Measurements from ENCODE around the gene TMEM91. TPM values are rescaled to one million over a fixed set of nuclear protein-coding genes. Genes with fewer than 3 reads are reported as not detected.
"Not testable (repeated sequence)": the region's sequence is repeated elsewhere in the genome, so short reads cannot be mapped to it uniquely, and the experiment has no call there.

Gene TMEM91
- polyA plus RNA-seq, 1 donor from 2014 or later, result 1.8 TPM

DNA sequence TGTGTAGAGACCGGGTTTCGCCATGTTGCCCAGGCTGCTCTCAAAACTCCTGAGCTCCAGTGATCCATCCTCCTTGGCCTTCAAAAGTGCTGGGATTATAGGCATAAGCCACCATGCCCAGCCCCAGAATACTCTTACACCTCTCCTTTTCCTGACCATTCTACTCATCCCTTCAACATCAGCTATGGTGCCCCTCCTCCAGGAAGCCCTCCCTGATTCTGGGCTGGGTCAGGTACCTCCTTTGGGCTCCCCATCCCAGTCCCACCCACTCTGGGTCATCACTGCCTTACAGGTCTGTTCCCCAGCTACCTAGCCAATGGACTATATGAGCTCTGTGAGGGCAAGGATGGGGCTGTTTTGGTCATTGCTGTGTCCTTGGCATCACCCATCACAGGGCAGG is 32.2 kb upstream of the TMEM91 start:
- H3K36me3 Mint-ChIP-seq, result peaks cover 11% of the 10 kb centered on the region
- peak overlapping the region in 1 of 3 donors; percentile 81 for H3K27ac Mint-ChIP-seq
- H3K4me3 Mint-ChIP-seq, result peak overlapping the region in 2 of 4 donors; percentile 60 to 79
- peaks cover 1% of the 10 kb centered on the region for H3K27me3 Mint-ChIP-seq
- H3K4me1 Mint-ChIP-seq, result peaks cover 18 to 30% (median 28%) of the 10 kb centered on the region in 3 donors
- H3K9me3 Mint-ChIP-seq, result no peaks in the 10 kb centered on the region

DNA sequence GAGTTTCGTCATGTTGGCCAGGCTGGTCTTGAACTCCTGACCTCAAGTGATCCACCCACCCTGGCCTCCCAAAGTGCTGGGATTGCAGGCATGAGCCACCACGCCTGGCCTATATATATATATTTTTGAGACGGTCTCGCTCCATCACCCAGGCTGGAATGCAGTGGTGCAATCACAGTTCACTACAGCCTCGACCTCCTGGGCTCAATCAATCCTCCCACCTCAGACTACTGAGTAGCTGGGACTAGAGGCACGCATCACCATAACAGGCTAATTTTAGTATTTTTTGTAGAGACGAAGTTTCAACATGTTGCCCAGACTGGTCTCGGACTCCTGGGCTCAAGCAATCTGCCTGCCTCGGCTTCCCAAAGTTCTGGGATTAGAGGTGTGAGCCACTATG is 29.4 kb upstream of the TMEM91 start:
- H3K4me1 Mint-ChIP-seq, result peaks cover 21 to 38% (median 32%) of the 10 kb centered on the region in 3 donors
- not testable (repeated sequence) for H3K27me3 Mint-ChIP-seq, H3K9me3 Mint-ChIP-seq, H3K36me3 Mint-ChIP-seq
- peak overlapping the region in 1 of 3 donors; percentile 77 for H3K27ac Mint-ChIP-seq
- peak overlapping the region in 2 of 4 donors; percentile 25 to 68 for H3K4me3 Mint-ChIP-seq

GRCh38 chr19:41350735-41351338 is 25.5 kb upstream of the TMEM91 start:
- Mint-ChIP-seq H3K4me3 (peak overlapping the region; percentile 98 to 100 (median 98)), H3K36me3 (peaks cover 7% of the 10 kb centered on the region), H3K27me3 (no peaks in the 10 kb centered on the region), H3K9me3 (peaks cover 0 to 3% (median 0%) of the 10 kb centered on the region in 3 donors), H3K27ac (peak overlapping the region; percentile 91 to 99 (median 97)), H3K4me1 (peaks cover 25 to 32% (median 30%) of the 10 kb centered on the region in 3 donors)

GRCh38 chr19:41351339-41352245 is 24.7 kb upstream of the TMEM91 start:
- Mint-ChIP-seq H3K4me1 (peaks cover 28 to 31% (median 30%) of the 10 kb centered on the region in 3 donors), H3K36me3 (peaks cover 10% of the 10 kb centered on the region), H3K27me3 (no peaks in the 10 kb centered on the region), H3K9me3 (peaks cover 0 to 3% (median 0%) of the 10 kb centered on the region in 3 donors), H3K27ac (peak overlapping the region; percentile 91 to 99 (median 97)), H3K4me3 (peak overlapping the region; percentile 98 to 100 (median 98))

GRCh38 chr19:41352279-41352608 is 24.1 kb upstream of the TMEM91 start:
- H3K4me1 Mint-ChIP-seq, result peaks cover 28 to 33% (median 32%) of the 10 kb centered on the region in 3 donors
- peak overlapping the region; percentile 91 to 99 (median 97) for H3K27ac Mint-ChIP-seq
- peaks cover 0 to 3% (median 0%) of the 10 kb centered on the region in 3 donors for H3K9me3 Mint-ChIP-seq
- H3K4me3 Mint-ChIP-seq, result peak overlapping the region; percentile 98 to 100 (median 98)
- H3K36me3 Mint-ChIP-seq, result peaks cover 10% of the 10 kb centered on the region
- no peaks in the 10 kb centered on the region for H3K27me3 Mint-ChIP-seq

DNA sequence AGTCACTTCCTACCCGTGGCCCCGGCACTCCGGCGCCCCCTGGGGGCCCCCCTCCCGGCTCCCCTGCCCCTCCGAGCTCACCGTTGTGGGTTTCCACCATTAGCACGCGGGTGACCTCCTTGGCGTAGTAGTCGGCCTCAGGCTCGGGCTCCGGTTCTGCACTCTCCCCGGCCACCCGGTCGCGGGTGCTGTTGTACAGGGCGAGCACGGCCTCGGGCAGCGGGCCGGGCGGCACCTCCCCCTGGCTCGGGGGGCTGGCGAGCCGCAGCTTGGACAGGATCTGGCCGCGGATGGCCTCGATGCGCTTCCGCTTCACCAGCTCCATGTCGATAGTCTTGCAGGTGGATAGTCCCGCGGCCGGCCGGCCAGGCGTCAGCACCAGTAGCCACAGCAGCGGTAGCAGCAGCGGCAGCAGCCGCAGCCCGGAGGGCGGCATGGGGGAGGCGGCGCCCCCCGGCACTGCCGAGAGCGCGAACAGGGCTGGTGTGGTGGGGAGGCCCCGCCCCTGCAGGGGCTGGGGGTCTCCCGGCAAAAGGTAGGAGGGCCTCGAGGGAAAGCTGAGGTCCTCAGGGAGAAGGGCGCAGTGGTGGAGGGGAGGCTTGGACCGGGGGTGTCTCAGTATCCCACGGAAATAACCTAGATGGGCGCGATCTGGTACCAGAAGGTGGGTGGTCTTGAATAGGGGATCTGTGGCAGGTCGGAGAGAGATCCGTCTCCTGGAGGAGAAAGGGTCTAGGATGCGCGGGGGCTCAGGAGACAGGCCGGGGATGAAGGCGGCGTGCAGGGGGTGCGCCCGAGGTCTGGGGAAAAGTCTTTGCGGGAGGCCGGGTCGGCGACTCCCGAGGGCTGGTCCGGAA is 23.5 kb upstream of the TMEM91 start:
- Mint-ChIP-seq H3K4me1 (peaks cover 28 to 33% (median 33%) of the 10 kb centered on the region in 3 donors), H3K27ac (peak overlapping the region; percentile 91 to 99 (median 97)), H3K4me3 (peak overlapping the region; percentile 98 to 100 (median 98)), H3K27me3 (no peaks in the 10 kb centered on the region), H3K9me3 (peaks cover 0 to 3% (median 0%) of the 10 kb centered on the region in 3 donors), H3K36me3 (peaks cover 10% of the 10 kb centered on the region)

GRCh38 chr19:41353466-41354342 is 22.6 kb upstream of the TMEM91 start, which contains the start of gene TGFB1:
TSS of gene TGFB1 (minus strand) at chr19:41353922. CDS start at chr19:41353044, 878 bp downstream.
- H3K4me1 Mint-ChIP-seq, result peaks cover 28 to 32% (median 32%) of the 10 kb centered on the region in 3 donors
- peaks cover 0 to 3% (median 0%) of the 10 kb centered on the region in 3 donors for H3K9me3 Mint-ChIP-seq
- peaks cover 8% of the 10 kb centered on the region for H3K36me3 Mint-ChIP-seq
- peak within 1 kb of the TSS; percentile 98 to 100 (median 98) for H3K4me3 Mint-ChIP-seq
- peak within 1 kb of the TSS; percentile 91 to 99 (median 97) for H3K27ac Mint-ChIP-seq
- H3K27me3 Mint-ChIP-seq, result no peaks in the 10 kb centered on the region

GRCh38 chr19:41354343-41354953 is 21.9 kb upstream of the TMEM91 start:
- Mint-ChIP-seq H3K36me3 (peaks cover 4% of the 10 kb centered on the region), H3K9me3 (peaks cover 0 to 3% (median 0%) of the 10 kb centered on the region in 3 donors), H3K4me1 (peaks cover 20 to 26% (median 25%) of the 10 kb centered on the region in 3 donors), H3K27ac (peak overlapping the region in 2 of 3 donors; percentile 96 to 99), H3K4me3 (peak overlapping the region in 2 of 4 donors; percentile 76 to 99), H3K27me3 (no peaks in the 10 kb centered on the region)

- Mint-ChIP-seq H3K27ac (peak overlapping the region; percentile 7 to 99 (median 69)), H3K36me3 (peaks cover 4% of the 10 kb centered on the region), H3K4me1 (peaks cover 14 to 21% (median 20%) of the 10 kb centered on the region in 3 donors), H3K4me3 (peak overlapping the region in 3 of 4 donors; percentile 34 to 99 (median 85)), H3K9me3 (peaks cover 0 to 3% (median 0%) of the 10 kb centered on the region in 3 donors), H3K27me3 (no peaks in the 10 kb centered on the region)
Measured at GRCh38 chr19:41355035-41355434, 21.3 kb upstream of the TMEM91 start.

- no peaks in the 10 kb centered on the region for H3K27me3 Mint-ChIP-seq
- peaks cover 4% of the 10 kb centered on the region for H3K36me3 Mint-ChIP-seq
- peaks cover 14 to 20% (median 18%) of the 10 kb centered on the region in 3 donors for H3K4me1 Mint-ChIP-seq
- H3K9me3 Mint-ChIP-seq, result peaks cover 0 to 3% (median 0%) of the 10 kb centered on the region in 3 donors
- peak overlapping the region in 2 of 4 donors; percentile 5 to 99 for H3K4me3 Mint-ChIP-seq
- peak overlapping the region; percentile 7 to 99 (median 69) for H3K27ac Mint-ChIP-seq
Measured at GRCh38 chr19:41355802-41356201, 20.5 kb upstream of the TMEM91 start.

DNA sequence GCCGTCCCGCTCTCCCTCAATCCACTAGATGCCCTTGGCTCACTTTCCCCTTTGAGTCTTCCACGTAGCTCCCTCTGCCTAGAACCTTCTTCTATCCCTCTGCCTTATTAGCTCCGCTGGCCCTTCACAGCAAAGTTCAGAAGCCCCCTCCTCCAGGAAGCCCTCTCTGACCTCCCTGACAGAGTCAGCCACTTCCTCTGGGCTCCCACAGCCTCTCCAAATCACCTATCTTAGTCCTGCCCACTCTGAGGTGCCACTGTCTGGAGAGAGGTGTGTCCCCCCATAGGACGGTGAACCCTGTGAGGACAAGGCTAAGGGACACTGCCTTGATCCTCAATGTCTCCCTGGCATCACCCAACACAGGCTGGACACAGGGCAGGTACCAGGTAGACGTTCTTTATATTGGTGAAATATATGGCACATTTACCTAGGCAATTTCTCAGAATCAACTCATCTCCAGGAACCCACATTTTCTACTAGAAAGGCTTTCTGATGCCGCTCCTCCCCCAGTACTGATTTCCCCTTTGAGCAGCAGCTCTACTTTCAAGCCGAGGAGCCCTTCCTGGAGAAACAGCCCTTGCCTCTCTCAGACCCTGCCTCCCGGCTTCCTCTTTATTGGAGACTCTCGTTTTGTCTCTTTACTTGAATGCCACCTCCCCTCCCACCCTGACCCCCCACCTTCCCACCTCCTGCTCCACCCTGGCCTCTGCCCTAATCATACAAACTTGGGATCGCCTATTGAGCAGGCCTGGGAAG is 19.2 kb upstream of the TMEM91 start:
- H3K4me3 Mint-ChIP-seq, result peak overlapping the region in 2 of 4 donors; percentile 49 to 54
- peaks cover 14 to 19% (median 15%) of the 10 kb centered on the region in 3 donors for H3K4me1 Mint-ChIP-seq

GRCh38 chr19:41357746-41358145 is 18.6 kb upstream of the TMEM91 start:
- Mint-ChIP-seq H3K36me3 (peaks cover 3% of the 10 kb centered on the region), H3K4me1 (peaks cover 14 to 23% (median 15%) of the 10 kb centered on the region in 3 donors), H3K4me3 (peak overlapping the region in 1 of 4 donors; percentile 0), H3K9me3 (no peaks in the 10 kb centered on the region), H3K27ac (peak overlapping the region in 1 of 3 donors; percentile 99), H3K27me3 (no peaks in the 10 kb centered on the region)

More for the DNA sequence above, 19.2 kb upstream of the TMEM91 start:
- no peaks in the 10 kb centered on the region for H3K9me3 Mint-ChIP-seq
- no peaks in the 10 kb centered on the region for H3K27me3 Mint-ChIP-seq
- peak overlapping the region; percentile 2 to 99 (median 35) for H3K27ac Mint-ChIP-seq
- peaks cover 3% of the 10 kb centered on the region for H3K36me3 Mint-ChIP-seq
